ENCODE data around the gene AHRR. TPM values are rescaled to one million over a fixed set of nuclear protein-coding genes. Genes with fewer than 3 reads are reported as not detected.
A peak's percentile ranks its signal among the peaks of the same experiment; 100 is the strongest.

Gene AHRR
- total and polyA plus RNA-seq, 7 donors = under 0.01 to 1.8 (median 1.0) TPM; not detected in 1

DNA sequence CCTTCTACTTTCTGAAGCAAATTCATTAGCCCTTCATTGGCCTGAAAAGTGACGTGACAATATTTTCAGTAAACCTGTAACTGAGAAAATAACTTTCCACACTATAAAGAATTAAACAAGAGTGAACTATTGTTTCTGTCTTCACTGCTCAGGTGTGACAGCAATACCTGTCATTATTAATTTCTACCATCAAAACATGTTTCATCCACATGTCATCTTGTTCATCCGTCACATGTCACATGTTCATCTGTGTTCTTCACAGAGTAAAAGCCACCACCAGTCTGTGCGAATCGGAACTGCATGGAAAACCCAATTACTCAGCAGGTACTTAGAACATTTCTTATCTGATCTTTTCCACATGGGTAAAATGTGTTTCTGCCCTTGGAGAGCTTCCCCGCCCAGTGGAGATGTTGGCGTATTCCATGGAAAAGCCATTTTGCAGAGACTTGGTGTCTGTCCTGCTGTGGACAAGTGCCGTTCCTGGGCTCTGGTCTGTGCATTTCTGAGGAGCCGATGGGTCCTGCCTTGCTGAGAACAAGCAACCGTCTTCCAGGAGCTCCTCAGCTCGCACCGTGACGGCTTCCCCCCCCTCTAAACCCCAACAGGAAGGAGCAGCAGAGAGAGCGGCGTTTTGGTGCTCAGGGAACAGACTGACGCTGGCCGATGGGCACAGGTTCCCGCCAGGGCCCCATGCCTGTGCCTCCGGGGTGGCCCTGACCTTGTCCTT is 110.8 kb downstream of the AHRR start:
- Histone ChIP-seq H3K9me3 (no peaks in the 10 kb centered on the region), H3K4me3 (no peak overlapping the region), H3K27me3 (peaks cover 0 to 13% (median 0%) of the 10 kb centered on the region in 3 donors), H3K4me1 (peaks cover 0 to 7% (median 0%) of the 10 kb centered on the region in 4 donors), H3K27ac (no peak overlapping the region), H3K36me3 (no peaks in the 10 kb centered on the region)
- 79 to 91% methylated on average over 18 of the region's 18 CpGs for WGBS, 2 donors
- TF ChIP-seq POLR2A (IDR thresholded peaks at IDR 0.05) (no peak), EP300 (IDR thresholded peaks at IDR 0.05) (no peak), POLR2AphosphoS5 (IDR thresholded peaks at IDR 0.05) (no peak)
- TF ChIP-seq, protein P1, sequence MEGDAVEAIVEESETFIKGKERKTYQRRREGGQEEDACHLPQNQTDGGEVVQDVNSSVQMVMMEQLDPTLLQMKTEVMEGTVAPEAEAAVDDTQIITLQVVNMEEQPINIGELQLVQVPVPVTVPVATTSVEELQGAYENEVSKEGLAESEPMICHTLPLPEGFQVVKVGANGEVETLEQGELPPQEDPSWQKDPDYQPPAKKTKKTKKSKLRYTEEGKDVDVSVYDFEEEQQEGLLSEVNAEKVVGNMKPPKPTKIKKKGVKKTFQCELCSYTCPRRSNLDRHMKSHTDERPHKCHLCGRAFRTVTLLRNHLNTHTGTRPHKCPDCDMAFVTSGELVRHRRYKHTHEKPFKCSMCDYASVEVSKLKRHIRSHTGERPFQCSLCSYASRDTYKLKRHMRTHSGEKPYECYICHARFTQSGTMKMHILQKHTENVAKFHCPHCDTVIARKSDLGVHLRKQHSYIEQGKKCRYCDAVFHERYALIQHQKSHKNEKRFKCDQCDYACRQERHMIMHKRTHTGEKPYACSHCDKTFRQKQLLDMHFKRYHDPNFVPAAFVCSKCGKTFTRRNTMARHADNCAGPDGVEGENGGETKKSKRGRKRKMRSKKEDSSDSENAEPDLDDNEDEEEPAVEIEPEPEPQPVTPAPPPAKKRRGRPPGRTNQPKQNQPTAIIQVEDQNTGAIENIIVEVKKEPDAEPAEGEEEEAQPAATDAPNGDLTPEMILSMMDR (IDR thresholded peaks at IDR 0.05) = no peak
- peak; percentile 52 for DNase-seq
- intact Hi-C loops (cut with DNase I) = no loop called here

DNA sequence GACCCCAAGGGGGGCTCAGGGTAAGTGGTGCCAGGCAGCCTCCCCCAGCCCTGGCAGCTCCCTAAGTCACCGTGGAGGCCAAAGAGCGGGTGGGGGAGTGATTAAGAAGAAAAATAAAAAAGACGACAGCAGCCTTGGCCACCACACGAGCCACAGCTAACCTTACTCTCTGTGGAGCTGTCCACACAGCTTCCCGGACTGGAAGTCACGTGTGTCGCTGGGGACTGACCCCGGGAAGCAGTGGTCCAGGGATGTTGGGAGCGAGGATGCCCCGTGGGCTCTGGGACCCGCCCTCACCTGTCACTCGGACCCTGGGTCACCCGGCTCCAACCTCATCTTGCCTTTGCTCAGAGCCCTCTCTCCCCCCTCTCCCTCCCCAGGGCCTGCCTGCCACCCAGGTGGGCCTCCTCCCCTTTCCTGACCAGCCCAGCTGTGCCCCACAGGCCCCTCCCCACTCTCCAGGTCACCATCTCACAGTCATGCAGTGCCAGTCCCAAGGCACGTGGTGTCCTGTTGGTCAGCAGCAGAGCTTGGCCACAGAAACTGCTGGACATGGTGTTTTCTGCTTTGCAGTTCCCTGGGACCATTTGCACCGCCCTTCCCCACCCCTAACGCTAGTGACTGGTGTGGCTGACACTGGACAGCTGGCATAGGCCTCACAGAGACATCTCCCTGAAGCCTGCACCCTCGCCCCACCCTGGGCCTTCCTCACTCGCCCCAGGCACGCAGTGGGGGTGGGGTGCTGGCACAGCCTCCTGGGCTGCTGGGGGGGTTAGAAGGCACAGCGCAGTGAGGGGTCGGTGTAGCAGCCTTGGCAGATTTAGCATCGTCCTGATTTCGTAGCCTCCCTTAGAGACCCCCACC is 111.6 kb downstream of the AHRR start:
- no peak for TF ChIP-seq EP300 (IDR thresholded peaks at IDR 0.05)
- TF ChIP-seq, protein P1 (IDR thresholded peaks at IDR 0.05) = no peak
- TF ChIP-seq POLR2A (IDR thresholded peaks at IDR 0.05) = no peak
- no peak for TF ChIP-seq POLR2AphosphoS5 (IDR thresholded peaks at IDR 0.05)
- no peaks in the 10 kb centered on the region for H3K9me3 ChIP-seq
- peaks cover 0 to 7% (median 0%) of the 10 kb centered on the region in 4 donors for H3K4me1 ChIP-seq
- peak; percentile 33 for DNase-seq
- peaks cover 0 to 17% (median 2%) of the 10 kb centered on the region in 3 donors for H3K27me3 ChIP-seq
- H3K36me3 ChIP-seq = no peaks in the 10 kb centered on the region
- H3K4me3 ChIP-seq = no peak overlapping the region
- H3K27ac ChIP-seq = no peak overlapping the region
- intact Hi-C loops (cut with DNase I) = no loop called here
- 88% methylated on average over 23 of the region's 23 CpGs for WGBS, 2 donors

DNA sequence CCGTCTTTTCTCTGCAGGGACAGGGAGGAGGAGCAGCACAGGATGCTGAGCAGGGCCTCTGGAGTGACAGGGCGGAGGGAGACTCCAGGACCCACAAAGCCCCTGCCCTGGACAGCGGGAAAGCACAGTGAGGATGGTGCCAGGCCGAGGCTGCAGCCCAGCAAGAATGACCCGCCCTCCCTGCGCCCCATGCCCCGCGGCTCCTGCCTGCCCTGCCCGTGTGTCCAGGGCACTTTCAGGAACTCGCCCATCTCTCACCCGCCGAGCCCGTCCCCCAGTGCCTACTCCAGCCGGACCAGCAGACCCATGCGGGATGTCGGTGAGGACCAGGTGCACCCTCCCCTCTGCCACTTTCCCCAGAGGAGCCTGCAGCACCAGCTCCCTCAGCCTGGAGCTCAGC is 112.3 kb downstream of the AHRR start:
- Histone ChIP-seq H3K27ac (no peak overlapping the region), H3K36me3 (no peaks in the 10 kb centered on the region), H3K9me3 (no peaks in the 10 kb centered on the region), H3K4me3 (no peak overlapping the region), H3K27me3 (peaks cover 0 to 21% (median 9%) of the 10 kb centered on the region in 3 donors), H3K4me1 (peaks cover 0 to 7% (median 0%) of the 10 kb centered on the region in 4 donors)
- peak; percentile 51 for DNase-seq
- WGBS, 2 donors = 79 to 84% methylated on average over 16 of the region's 16 CpGs
- TF ChIP-seq EP300 (IDR thresholded peaks at IDR 0.05) (no peak), POLR2AphosphoS5 (IDR thresholded peaks at IDR 0.05) (no peak), POLR2A (IDR thresholded peaks at IDR 0.05) (no peak)
- TF ChIP-seq, protein P1 (IDR thresholded peaks at IDR 0.05) = no peak
- intact Hi-C loops (cut with DNase I) = no loop called here

DNA sequence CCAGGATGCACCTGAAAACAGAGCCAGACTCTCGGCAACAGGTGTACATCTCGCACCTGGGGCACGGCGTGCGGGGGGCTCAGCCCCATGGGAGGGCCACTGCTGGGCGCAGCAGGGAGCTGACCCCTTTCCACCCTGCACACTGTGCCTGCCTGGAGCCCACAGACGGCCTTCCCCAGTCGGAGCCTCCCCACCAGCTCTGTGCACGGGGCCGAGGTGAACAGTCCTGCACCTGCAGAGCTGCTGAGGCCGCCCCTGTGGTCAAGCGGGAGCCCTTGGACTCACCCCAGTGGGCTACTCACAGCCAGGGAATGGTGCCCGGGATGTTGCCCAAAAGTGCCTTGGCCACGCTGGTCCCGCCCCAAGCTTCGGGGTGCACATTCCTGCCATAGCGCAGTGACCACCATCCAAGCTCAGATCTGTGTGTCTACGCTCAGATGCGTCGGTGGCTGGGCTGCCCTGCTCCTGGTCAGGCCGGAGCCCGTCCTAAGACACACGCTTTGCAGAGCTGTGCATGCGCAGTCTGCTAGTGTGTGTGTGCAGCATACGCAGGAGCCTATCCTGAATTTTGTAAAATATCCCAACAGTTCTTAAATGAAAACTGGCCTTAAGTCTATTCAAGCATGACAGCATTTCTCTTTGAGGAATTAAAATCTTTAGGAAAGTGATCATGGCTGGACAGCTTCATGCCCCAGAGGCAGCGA is 113.1 kb downstream of the AHRR start:
- Histone ChIP-seq H3K27me3 (peaks cover 0 to 21% (median 10%) of the 10 kb centered on the region in 3 donors), H3K4me3 (no peak overlapping the region), H3K27ac (no peak overlapping the region), H3K4me1 (peaks cover 0 to 4% (median 0%) of the 10 kb centered on the region in 4 donors), H3K9me3 (no peaks in the 10 kb centered on the region), H3K36me3 (no peaks in the 10 kb centered on the region)
- DNase-seq = peak; percentile 55
- WGBS, 2 donors = 87 to 90% methylated on average over 26 of the region's 26 CpGs
- no peak for TF ChIP-seq EP300 (IDR thresholded peaks at IDR 0.05)
- TF ChIP-seq POLR2A (IDR thresholded peaks at IDR 0.05) = no peak
- intact Hi-C loops (cut with DNase I) = no loop called here

Measured in sigmoid colon (tissue), 7 donors.